GM18498 (cell line): ENCODE data around the gene RTL10.

ENCODE experiments used
- ATAC-seq: cut with Tn5 transposase; IDR thresholded peaks from one replicate; pipeline ENCODE4 v1.9.1; 2021; ENCODE audit warnings: mild to moderate bottlenecking, moderate library complexity; ENCODE audit not compliant: unreplicated experiment

The RTL10 gene

DNA sequence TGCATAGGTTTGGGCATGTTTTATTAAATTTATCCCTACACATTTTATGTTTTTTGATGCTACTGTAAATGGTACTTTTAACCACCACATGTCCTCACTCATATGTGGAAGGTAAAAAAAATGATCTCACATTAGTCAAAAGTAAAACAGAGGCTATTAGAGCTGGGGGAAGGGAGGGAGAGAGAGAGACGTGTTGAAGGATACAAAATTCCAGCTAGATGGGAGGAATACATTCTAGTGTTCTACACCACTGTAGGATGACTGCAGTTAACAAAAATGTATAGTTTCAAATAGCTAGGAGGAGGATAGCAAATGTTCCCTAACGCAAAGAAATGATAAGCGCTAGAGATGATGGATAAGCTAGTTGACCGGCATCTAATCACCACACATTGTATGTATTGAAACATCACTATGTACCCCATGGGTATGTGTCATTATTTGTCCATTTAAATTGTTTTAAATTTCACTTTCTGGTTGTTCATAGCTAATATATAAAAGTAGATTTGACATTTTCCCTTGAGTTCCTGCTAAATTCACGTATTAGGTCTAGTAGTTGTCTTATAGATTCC lies 9.9 kb upstream of the RTL10 start:
- no peak for ATAC-seq

DNA sequence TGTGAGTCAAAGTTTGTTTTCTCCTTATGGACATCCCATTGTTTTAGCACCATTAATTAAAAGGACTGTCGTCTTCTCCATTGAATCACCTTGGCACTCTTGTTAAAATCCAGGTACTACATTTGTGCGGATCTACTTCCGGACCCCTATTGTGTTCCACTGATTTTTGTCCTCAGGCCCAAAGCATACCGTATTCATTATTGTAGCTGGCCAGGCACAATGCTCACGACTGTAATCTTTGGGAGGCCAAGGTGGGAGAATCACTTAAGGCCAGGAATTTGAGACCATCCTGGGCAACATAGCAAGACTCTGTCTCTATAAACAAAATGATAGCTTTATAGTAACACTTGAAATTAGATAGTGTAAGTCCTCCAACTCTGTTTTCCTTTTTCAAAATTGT lies 8.9 kb upstream of the RTL10 start:
- ATAC-seq: no peak

DNA sequence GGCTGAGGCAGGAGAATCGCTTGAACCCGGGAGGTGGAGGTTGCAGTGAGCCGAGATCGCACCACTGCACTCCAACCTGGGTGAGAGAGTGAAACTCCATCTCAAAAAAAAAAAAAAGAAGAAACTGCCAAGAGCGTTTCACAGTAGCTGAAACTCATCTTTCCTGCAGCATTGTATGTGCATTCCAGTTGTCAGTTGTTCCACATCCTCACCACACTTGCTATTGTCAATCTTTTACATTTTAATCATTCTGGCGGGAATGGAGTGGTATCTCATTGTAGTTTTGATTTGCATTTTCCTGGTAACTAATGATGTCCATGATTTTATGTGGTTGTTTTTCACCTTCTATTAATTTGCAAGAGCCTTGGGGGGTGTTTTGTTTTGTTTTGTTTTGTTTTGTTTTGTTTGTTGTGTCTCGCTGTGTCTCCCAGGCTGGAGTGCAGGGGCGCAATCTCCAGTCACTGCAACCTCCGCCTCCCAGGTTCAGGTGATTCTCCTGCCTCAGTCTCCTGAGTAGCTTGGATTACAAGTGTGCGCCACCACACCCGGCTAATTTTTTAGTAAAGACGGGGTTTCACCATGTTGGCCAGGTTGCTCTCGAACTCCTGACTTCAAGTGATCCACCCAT lies 8.1 kb upstream of the RTL10 start:
- ATAC-seq: no peak

DNA sequence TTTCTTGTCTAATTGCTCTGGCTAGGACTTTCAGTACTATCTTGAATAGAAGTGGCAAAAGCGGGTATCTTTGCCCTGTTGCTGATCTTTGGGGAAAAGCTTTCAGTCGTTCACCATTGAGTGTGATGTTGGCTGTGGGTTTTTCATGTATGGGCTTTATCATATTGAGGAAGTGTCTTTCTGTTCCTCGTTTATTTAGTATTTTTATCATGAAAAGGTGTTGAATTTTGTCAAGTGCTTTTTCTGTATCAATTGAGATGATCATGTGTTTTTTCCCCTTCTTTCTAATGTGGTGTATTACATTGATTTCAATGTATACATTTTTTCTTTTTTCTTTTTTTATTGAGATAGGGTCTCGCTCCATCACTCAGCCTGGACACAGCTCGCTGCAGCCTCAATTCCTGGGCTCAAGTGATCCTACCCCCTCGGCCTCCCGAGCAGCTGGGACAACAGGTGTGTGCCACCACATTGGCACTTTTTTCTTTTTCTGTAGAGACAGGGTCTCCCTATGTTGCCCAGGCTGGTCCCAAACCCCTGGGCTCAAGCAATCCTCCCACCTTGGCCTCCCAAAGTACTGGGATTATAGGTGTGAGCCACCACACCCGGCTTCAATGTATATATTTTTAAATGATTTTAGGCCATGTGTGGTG lies 5.3 kb upstream of the RTL10 start:
- ATAC-seq: no peak

DNA sequence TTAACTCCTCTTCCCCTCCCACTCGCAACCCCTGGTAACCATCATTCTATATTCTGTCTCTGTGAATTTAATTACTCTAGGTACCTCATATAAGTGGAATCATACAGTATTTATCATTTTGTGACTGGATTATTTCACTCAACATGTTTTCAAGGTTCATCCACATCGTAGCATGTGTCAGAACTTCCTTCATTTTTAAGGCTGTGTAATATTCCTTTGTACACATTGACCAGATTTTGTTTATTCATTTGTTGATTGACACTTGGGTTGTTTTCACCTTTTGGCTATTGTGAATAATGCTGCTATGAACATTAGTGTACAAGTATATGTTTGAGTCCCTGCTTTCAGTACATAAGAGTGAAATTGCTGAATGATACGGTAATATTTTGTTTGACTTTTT lies 2.7 kb upstream of the RTL10 start:
- no peak for ATAC-seq

DNA sequence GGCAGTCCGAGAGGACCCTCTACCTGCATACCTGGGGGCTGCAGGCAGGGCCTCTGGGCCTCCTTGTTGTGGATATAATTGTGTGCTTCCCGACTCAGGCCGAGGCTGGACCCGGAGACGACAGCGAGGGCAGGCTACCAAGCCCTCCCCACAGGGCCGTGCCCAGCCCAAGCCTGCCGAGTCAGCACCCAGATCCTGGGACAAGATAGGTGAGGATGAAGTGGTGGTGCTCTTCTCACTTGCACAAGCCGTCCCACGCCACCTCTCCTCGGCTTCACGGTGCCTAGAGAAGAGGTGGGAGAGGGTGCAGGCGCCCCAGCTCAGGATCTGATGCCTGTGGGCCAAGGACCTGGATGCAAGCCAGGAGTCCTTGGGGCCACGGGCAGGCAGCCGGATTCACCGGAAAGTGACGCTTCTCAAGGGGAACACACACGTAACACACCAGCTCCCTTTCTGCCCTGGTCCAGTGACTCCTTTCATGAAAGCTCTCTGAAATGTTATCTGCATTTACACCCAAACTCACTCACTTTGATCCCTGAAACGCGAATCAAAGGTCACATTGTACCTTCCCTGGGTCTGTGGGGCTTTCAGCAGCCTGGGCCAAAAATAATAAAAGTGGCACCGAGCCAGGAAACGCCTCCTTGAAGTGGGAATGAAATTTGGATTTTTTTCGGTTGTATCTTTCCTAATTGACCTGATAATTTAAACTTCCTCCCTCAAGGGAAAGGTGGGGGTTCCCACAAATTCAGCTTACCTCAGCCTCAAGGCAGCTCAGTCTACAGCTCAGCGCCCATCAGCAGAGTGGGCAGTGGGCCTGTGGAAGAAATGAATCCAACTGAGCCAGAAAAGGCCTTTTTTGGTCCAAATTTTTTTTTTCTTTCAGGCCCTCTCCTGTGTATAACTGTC lies 1.1 kb upstream of the RTL10 start:
- ATAC-seq: peak; percentile 22

DNA sequence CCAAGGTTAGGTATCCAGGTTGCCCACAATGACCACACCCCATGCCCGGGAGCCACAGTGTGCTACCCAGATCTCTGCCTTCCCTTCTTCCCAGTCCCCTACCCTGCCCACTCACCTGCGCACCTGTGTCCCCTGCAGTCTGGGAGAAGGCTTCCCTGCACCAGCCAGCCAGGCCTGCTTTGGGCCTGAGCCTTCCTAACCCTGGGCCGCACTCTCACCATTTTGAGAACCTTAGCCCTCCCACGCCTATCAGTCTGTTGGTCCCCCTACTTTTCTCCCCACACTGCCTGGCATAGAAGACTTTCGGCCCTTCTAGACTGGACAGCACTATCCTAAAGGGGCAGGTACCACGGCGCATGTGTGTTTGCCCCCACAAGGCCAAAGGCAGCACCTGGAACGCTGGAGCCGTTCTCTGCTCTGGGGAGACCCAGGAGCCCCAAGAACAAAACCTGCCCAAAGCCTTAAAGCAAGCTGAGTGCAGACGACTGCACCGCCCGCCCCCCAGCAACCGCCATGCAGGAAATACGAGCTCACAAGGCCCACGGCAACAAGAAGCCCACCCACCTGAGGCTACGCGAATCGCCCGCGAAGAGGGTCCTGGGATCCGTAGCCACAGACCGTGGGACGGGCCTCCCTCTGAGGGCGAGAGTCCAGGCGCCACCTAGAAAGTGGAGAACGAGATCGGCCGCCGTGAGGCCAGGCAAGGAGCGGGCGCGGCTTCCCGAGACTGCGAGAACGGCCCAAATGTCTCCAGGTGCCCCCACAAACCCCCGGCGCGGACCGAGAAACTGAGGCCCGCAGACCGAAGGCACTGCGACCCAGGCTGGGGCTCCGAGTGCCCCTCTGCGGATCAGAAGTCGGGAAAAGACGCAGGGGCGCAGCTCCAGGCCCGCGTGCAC lies 546 bp downstream of the RTL10 start:
- ATAC-seq: peak; percentile 12

DNA sequence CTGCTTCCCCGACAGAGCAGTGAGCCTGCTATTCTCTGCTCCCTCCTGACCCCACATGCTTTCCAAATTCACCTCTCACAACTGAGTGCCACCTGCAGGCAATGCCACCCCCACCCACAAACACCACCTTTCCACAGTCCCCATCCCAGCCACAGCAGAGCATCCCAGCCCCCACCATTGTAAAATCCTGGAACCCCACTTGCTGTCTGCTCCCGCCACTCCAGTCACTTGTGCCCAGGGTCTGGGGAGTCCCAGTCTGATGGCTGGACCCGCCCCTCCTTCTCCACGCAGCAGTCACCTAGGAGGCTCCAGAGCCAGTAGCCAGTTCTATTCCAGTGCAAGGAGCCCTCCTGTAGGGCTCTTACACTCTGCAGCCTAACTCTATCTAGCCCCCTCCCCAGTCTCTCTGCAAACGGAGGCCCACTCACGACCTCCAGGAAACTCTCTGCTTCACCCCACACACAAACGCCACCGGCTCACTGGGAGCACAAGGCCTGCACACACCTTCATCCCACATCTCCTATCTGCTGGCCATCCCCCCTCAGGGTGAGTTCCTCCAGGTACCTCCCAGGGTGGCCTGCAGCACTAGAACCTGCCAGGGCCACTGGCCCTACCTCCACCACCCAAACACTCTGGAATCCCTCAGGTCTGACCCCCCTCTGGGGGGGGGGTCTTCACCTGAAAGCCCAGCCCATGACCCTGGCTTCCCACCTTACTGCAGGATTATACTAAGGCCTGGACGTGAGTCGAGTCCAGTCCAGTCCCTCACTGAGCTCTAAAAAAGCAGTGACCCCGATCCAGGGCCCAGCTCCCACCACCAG lies 1.4 kb downstream of the RTL10 start:
- no peak for ATAC-seq

DNA sequence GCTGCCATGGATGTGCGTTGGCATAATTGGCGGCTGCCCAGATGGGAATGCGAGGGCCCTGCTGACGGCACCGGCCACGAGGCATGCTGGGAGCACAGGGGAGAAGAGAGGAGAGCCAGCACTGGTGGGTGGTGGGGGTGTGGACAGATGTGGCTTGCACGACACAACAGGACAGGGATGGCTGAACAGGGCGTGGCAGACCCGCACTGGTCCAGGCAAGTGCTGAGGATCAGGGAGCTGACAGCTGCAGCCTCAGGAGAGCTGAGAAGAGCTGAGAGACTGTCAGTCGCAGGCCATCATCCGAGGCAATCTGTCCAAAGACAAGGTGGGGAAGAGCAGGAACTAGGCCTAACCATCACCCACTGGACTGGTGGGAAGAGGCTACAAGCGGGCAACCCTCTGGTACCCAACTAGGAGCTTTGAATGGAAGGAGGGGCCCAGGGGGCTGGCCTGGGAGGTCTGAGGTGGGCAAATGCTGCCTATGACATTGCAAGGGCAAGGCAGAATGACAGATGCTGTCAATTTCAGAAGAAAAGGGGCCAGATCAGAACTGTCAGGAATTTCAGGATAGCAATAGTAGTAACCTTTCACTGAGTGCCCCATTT lies 2.4 kb downstream of the RTL10 start:
- ATAC-seq: no peak

DNA sequence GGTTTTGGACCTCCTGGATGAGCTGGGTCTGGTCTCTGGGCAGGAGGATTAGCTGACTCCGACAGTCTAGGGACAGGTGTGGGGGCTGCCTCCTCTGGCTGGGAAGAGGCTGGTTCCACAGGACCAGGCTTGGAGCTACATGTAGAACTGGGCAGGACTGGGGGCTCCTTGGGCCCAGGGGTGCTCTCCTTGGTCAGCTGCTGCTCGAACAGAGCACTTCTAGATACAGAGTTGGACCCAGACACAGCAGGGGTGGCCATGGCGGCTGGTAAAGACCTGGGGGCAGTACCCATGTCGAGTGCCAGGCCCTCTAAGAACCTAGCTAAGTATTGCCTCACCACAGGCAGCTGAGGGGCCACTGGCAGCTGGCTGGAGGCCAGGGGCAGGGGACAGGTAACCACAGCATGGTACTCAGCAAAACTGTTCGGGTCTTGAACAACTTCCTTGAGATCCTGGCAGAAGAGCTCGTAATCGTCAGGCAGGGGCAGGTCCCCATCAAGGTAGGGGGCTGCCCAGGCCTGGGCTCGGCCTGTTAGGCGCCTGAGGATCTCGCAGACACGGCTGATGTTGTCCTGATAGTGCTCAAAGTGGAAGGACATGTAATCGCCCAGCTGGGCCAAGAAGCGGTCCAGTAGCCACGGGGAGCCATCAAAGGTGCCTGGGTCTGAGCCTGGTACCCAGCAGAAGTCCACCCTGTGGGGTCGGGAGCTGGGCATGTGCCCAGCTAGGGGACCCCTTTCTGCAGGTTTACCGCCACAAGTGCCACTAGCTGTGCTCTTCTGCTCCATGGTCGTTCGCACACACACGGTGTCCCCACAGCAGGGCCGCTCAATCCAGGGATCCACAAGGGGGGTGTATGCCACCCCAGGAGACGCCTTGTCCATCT lies 3.1 kb downstream of the RTL10 start:
- no peak for ATAC-seq

DNA sequence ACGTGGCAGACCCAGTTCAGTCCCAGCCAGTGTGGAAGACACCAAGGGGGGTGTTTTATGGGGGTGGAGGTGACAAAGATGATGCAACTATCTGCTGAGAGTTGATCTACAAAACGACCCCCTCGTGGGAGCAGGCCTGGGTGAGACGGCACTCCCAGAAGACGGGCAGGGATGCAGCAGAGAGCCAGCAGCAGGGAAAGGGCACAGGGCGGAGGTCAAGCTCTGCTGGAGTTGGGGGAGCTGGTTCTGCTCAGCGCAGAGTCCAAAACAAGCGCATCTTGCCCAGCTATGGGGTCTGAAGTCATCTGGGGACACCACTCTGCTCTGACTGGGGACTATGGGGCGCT lies 3.9 kb downstream of the RTL10 start:
- ATAC-seq: no peak

DNA sequence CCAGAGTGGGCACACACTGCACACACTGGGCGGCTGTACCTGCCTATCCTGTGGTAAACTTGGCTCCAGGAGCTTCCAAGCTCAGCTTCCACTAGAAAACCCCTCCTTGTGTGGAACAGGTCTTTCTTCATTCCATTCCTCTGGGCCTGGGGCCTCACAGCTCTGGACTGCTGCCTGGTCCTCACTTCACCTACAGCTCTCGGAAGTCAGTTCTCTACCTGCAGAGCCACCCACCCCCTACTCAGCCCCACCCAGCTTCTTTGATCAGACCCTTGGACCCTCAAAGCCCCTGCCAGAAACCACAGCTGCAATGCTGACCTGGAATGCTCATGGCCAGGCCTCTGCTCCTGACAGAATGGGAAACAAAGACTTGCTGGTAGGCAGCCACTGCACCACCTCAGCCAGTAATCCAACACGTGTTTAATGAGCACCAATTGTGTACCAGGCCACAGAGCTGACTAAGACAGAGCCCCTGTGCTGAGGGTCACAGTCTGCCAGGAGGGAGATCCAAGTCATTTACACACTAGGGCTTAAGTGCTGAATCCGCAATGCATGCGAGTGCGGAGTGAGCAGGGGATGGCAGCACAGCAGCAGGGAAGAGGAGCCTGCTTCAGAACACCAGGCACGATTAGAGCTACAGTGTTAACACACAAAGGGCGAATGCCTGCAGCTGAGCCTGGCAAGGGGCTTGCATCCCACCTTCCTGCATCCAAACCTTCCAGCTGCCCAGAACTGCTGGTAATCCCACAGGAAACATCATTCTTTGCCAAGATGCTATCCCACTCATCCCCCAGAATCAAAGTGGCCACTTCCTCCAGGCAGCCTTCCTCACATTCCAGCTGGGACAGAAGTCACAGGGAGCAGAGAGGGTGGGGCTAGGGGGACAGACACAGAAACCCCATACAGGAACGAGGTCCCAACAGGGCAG lies 4.6 kb downstream of the RTL10 start:
- no peak for ATAC-seq

DNA sequence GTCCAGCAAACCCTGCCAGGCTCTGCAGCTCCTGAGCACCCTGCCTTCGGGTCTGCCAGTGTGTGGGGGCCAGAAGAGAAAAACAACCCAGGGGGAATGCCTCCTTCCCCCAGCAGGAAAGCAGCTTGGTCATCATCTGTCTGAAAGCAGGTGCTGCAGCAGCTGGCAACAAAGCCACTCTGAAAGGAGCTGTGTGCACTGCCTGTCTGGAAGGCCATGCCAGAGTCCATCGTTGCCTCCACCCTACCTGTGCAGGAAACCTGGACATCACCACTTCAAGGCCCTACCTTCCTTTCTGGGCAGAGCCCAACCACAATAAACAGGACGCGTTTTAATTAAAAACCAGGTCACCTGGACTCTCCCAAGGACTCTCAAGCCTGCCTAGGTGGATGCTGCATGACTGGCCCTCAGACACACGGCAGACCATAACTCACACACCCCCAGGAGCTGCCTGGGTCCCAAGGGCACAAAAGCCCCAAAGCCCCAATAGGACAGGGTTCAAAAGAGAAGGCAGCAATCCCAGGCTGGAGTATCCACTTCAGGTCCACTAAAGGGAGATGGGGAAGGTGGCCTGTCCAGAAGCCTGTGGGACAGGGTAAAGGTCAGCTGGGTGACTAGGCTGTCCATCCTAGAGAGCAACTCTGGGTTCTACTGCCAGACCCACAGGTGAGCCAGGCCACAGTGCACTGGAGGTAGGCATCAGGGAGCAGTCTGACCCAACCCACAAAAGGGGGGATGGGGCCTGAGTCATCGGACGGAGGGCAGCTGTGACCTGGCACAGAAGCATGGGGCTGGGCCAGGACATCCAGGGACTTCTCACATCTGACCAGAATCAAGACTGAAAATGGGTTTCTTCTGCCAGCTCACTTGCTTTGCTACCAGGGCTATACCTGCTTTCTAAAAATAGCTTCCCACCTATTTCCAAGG lies 6.1 kb downstream of the RTL10 start:
- ATAC-seq: no peak

DNA sequence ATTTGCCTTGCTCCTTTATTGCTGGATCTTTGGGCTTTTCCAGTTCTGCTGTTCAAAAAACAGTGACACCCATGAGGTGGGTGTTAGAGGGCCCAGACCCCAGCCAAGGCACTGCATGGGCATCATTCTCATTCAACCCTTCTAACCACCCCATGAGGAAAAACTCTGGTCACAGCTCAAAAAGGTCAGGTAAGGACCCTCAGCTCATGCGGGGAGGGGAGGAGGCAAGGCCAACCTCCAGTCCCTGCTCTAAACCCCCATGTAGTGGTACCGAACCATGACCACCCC lies 7.4 kb downstream of the RTL10 start:
- no peak for ATAC-seq

DNA sequence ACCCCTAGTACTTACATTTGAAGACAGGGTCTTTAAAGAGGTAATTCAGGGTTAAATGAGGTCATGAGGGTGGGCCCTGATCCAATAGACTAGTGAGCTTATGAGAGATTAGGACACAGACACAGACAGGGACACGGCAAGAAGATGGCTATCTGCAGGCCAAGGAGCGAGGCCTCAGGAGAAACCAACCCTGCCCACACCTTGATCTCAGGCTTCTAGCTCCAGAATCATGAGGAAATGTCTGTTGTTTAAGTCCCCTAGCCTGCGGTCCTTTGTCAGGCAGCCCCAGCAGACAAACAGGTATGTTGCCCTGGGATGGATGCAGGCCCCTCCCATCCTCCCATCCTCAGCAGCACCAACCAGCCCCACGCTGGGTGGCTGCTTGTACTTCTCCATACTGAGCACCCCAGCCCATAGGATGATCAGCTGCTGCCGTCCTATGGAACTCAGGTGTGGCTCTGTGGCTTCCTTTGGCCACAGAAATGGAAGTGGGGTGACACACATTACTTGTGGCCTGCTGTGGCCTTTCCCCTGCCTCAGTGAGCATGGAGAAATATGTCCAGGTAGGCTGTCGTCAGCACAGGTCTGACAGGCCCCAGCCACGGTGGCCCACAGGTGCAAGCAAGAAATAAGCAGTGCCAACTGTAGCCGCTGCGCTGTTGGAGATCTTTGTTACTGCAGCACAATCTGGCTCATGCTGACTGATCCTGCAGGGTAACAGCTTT lies 7.9 kb downstream of the RTL10 start:
- ATAC-seq: no peak
